ENCODE data around the gene EIF2B1. TPM values are rescaled to one million over a fixed set of nuclear protein-coding genes. Genes with fewer than 3 reads are reported as not detected.

The EIF2B1 gene
- polyA plus RNA-seq, 1 of the 3 experiments (the other 2 are of a cell fraction), result 90.5 TPM

- Histone ChIP-seq H3F3A (replicated peaks; ENCODE audit: insufficient read depth) (peaks cover 29% of the 10 kb centered on the region), H3K27me3 (ENCODE audit: insufficient read depth) (no peaks in the 10 kb centered on the region), H3K9me3 (no peaks in the 10 kb centered on the region), H3K9me2 (no peaks in the 10 kb centered on the region), H3K27ac (ENCODE audit: low read depth in 2 of 2, low read length in 1 of 2) (peak within 1 kb of the TSS; percentile 81 to 85), H3K4me2 (peak within 1 kb of the TSS; percentile 81), H2AFZ (ENCODE audit: low read depth) (peak within 1 kb of the TSS; percentile 91), H4K20me1 (ENCODE audit: insufficient read depth) (no peaks in the 10 kb centered on the region), H3K36me3 (replicated peaks in 1 of 2; ENCODE audit: control insufficient read depth in 1 of 2, insufficient read depth in 2 of 2, low read length in 1 of 2) (peaks cover 36 to 49% of the 10 kb centered on the region in 2 experiments), H3K4me1 (ENCODE audit: control insufficient read depth in 1 of 2, insufficient read depth in 2 of 2, low read depth in 1 of 2, low read length in 1 of 2) (peaks cover 4 to 7% of the 10 kb centered on the region in 2 experiments; a peak in 1 of 4 replicates), H3K79me2 (ENCODE audit: insufficient read depth) (peaks cover 85% of the 10 kb centered on the region), H3K9ac (peak within 1 kb of the TSS; percentile 95), H3K4me3 (ENCODE audit: low read depth in 2 of 2, low read length in 1 of 2) (peak within 1 kb of the TSS; percentile 86 to 93)
- ChIA-PET CTCF (interaction anchor here (0.7 to 1.9 kb wide), 11 partner anchors 12 to 434 kb away, joined by 3 to 6 read pairs (median 3); partner anchors contain the start of genes MPHOSPH9 and MTRFR), POLR2A (interaction anchor here (0.6 to 1.6 kb wide), 7 partner anchors 11 to 395 kb away, joined by 3 to 5 read pairs (median 4); partner anchors contain the start of genes MPHOSPH9, MTRFR and TMED2)
- 0% methylated on average over 19 of the region's 81 CpGs for WGBS (ENCODE audit: low lambda C conversion rate)
- peak; percentile 91 for DNase-seq
- TF ChIP-seq CHD2 (IDR thresholded peaks at IDR 0.05; ENCODE audit: low read length, partially characterized antibody) (peak; percentile 74), RXRA (IDR thresholded peaks at IDR 0.05; ENCODE audit: borderline replicate concordance, low read depth) (no peak), RAD21 (IDR thresholded peaks at IDR 0.05; ENCODE audit: low read length) (peak; percentile 57), FOXJ3 (CRISPR knock-in tag; IDR thresholded peaks at IDR 0.05) (no peak; the same call in 1 of the 2 replicates), MEF2A (IDR thresholded peaks at IDR 0.05; ENCODE audit: borderline replicate concordance, low read depth) (no peak), MXI1 (IDR thresholded peaks at IDR 0.05; ENCODE audit: low read depth, low read length) (peak; percentile 97), REST (IDR thresholded peaks at IDR 0.05; ENCODE audit: low read depth, low read length) (peak; percentile 73), GABPA (IDR thresholded peaks at IDR 0.05; ENCODE audit: low read depth) (peak; percentile 100), FOXM1 (IDR thresholded peaks at IDR 0.05; ENCODE audit: low read depth) (no peak; the same call in 1 of the 2 replicates), SMC3 (IDR thresholded peaks at IDR 0.05; ENCODE audit: low read depth, low read length) (0 out of 2 replicates have a peak, but pooled peaks have one; percentile 2), EZH2phosphoT487 (IDR thresholded peaks at IDR 0.05; ENCODE audit: borderline replicate concordance, low read depth) (no peak), PBX3 (IDR thresholded peaks at IDR 0.05) (peak; percentile 39; the same call in 1 of the 2 replicates), MAX (IDR thresholded peaks at IDR 0.05; ENCODE audit: low read depth) (peak; percentile 97), POLR2AphosphoS5 (IDR thresholded peaks at IDR 0.05; ENCODE audit: low read depth, low read length) (peak; percentile 86; the same call in 1 of the 2 replicates), ZBTB33 (IDR thresholded peaks at IDR 0.05; ENCODE audit: borderline replicate concordance, low read depth) (0 out of 2 replicates have a peak, but pooled peaks have one; percentile 18), ELF1 (IDR thresholded peaks at IDR 0.05) (peak; percentile 89), CTCF (IDR thresholded peaks at IDR 0.05) (peak; percentile 63), IRF3 (IDR thresholded peaks at IDR 0.05; ENCODE audit: low read depth, low read length) (no peak), JUND (IDR thresholded peaks at IDR 0.05) (no peak), RCOR1 (IDR thresholded peaks at IDR 0.05; ENCODE audit: low read length) (peak; percentile 1; the same call in 1 of the 2 replicates), EP300 (IDR thresholded peaks at IDR 0.05; ENCODE audit: borderline replicate concordance in 1 of 2, low read depth in 1 of 2, low read length in 1 of 2) (peak in 1 of 2 experiments; percentile 19; a peak in 1 of 4 replicates)
Observed at GRCh38 chr12:123601602-123602489, 31.6 kb downstream of the EIF2B1 start, which contains the start of gene DDX55. TSS of gene DDX55 (plus strand) at chr12:123602099. CDS start at chr12:123602149, 50 bp downstream.
